HG03342 (cell line): Measurements from ENCODE around the gene PCK1.

Experiments
- ATAC-seq: cut with Tn5 transposase; IDR thresholded peaks from one replicate; pipeline ENCODE4 v1.9.1; 2021; ENCODE audit warnings: mild to moderate bottlenecking, moderate library complexity; ENCODE audit not compliant: unreplicated experiment

PCK1 gene

GRCh38 chr20:57587278-57587988 lies 26.5 kb downstream of the PCK1 start:
- no peak for ATAC-seq

GRCh38 chr20:57587989-57588377 lies 27.1 kb downstream of the PCK1 start:
- no peak for ATAC-seq

GRCh38 chr20:57588596-57588995 lies 27.7 kb downstream of the PCK1 start:
- no peak for ATAC-seq

GRCh38 chr20:57589123-57589727 lies 28.3 kb downstream of the PCK1 start:
- no peak for ATAC-seq

- no peak for ATAC-seq
These were observed 29.0 kb downstream of the PCK1 start for GRCh38 chr20:57589728-57590484.

GRCh38 chr20:57590485-57591288 lies 29.8 kb downstream of the PCK1 start:
- ATAC-seq = no peak

GRCh38 chr20:57591289-57592229 lies 30.6 kb downstream of the PCK1 start:
- ATAC-seq = no peak

GRCh38 chr20:57592263-57593092 lies 31.6 kb downstream of the PCK1 start:
- no peak for ATAC-seq

GRCh38 chr20:57593134-57593886 lies 32.4 kb downstream of the PCK1 start:
- ATAC-seq = no peak

- no peak for ATAC-seq
These were observed 33.4 kb downstream of the PCK1 start for GRCh38 chr20:57594092-57594951.

- ATAC-seq = no peak
These were observed 34.4 kb downstream of the PCK1 start for GRCh38 chr20:57595041-57596030.

- no peak for ATAC-seq
These were observed 35.4 kb downstream of the PCK1 start for GRCh38 chr20:57596358-57596757.

GRCh38 chr20:57596998-57597939 lies 36.4 kb downstream of the PCK1 start:
- no peak for ATAC-seq

GRCh38 chr20:57598060-57598459 lies 37.1 kb downstream of the PCK1 start:
- no peak for ATAC-seq

GRCh38 chr20:57598491-57598890 lies 37.6 kb downstream of the PCK1 start:
- ATAC-seq = no peak
